HepG2 (cell line): ENCODE measurements around the gene MORN1. TPM values are rescaled to one million over a fixed set of nuclear protein-coding genes. Genes with fewer than 3 reads are reported as not detected.

Experiments
- GLI4 ChIP-seq: sonication (generic); formaldehyde crosslinking; IDR thresholded peaks from 2 replicates; pipeline ENCODE4 v1.5.1; 2020; ENCODE audit warnings: missing genetic modification reagents, mild to moderate bottlenecking, moderate library complexity, borderline replicate concordance
- HNRNPL ChIP-seq: fragments of 200-400 bp; formaldehyde crosslinking; IDR thresholded peaks from 2 replicates; pipeline ENCODE4 v1.6.1; 2017; ENCODE audit warnings: mild to moderate bottlenecking, low read depth, low read length
- JARID2 ChIP-seq: sonication (generic); formaldehyde crosslinking; IDR thresholded peaks from 2 replicates; pipeline ENCODE4 v1.8.1; 2023; ENCODE audit warnings: missing genetic modification reagents, inconsistent platforms; ENCODE audit not compliant: insufficient replicate concordance
- KDM3A ChIP-seq: IDR thresholded peaks from 2 replicates; pipeline ENCODE4 v1.6.1; 2018; ENCODE audit warnings: low read depth, missing compliant biosample characterization
- MIXL1 ChIP-seq: IDR thresholded peaks from 2 replicates; pipeline ENCODE4 v1.6.1; 2016
- MLLT10 ChIP-seq: sonication (generic); formaldehyde crosslinking; IDR thresholded peaks from 2 replicates; pipeline ENCODE4 v1.4.0; 2020; ENCODE audit warnings: missing genetic modification reagents
- NR2C2 ChIP-seq: sonication (generic); formaldehyde crosslinking; IDR thresholded peaks from 2 replicates; pipeline ENCODE4 v1.4.0; 2020; ENCODE audit warnings: missing genetic modification reagents, mild to moderate bottlenecking, moderate library complexity, borderline replicate concordance
- PPARG ChIP-seq: conservative IDR thresholded peaks from 2 replicates; pipeline ENCODE4 v1.6.1; 2016; ENCODE audit warnings: missing biosample characterization, missing genetic modification reagents
- REXO4 ChIP-seq: sonication (generic); formaldehyde crosslinking; IDR thresholded peaks from 2 replicates; pipeline ENCODE4 v1.8.0; 2022; ENCODE audit warnings: missing genetic modification reagents, mild to moderate bottlenecking, borderline replicate concordance
- TRIM24 ChIP-seq: sonication (generic); formaldehyde crosslinking; IDR thresholded peaks from 2 replicates; pipeline ENCODE4 v1.8.0; 2022; ENCODE audit warnings: mild to moderate bottlenecking, missing genetic modification reagents
- ZNF510 ChIP-seq: sonication (generic); formaldehyde crosslinking; IDR thresholded peaks from 2 replicates; pipeline ENCODE4 v1.4.0; 2020; ENCODE audit warnings: low read depth, mild to moderate bottlenecking, missing genetic modification reagents
- ZNF652 ChIP-seq: IDR thresholded peaks from 2 replicates; pipeline ENCODE4 v1.6.1; 2016; ENCODE audit warnings: low read depth, borderline replicate concordance
- ZNF766 ChIP-seq: sonication (generic); formaldehyde crosslinking; IDR thresholded peaks from 2 replicates; pipeline ENCODE4 v1.5.0; 2020; ENCODE audit warnings: missing genetic modification reagents, borderline replicate concordance
- polyA plus RNA-seq, 8 experiments: library from polyadenylated mRNA; depleted of rRNA in 3 of 8; stranded (reverse) in 7 of 8; unstranded in 1 of 8; fragments of >200 nt; fragmentation: Illumina TruSeq in 4 of 8; extraction: Trizol in 4 of 8; gene quantifications; 2 replicates each; pipeline versions ENCODE4 v1.2.1 to v1.2.3, GENCODE V29; 2011 to 2016; ENCODE audit warnings: low read depth in 4 of 8, missing spikeins in 1 of 8, mixed read lengths in 1 of 8; ENCODE audit not compliant: insufficient read depth in 1 of 8
- total RNA-seq, 5 experiments: library from RNA; depleted of rRNA; stranded (reverse); fragments of >200 nt; fragmentation: Illumina TruSeq; extraction: Trizol; gene quantifications; 2 replicates each; pipeline ENCODE4 v1.2.3, GENCODE V29; 2016; ENCODE audit warnings: low read depth in 1 of 5
- TF ChIP-seq, protein P1 (sequence below): sonication (generic); formaldehyde crosslinking; IDR thresholded peaks from 2 replicates; pipeline ENCODE4 v1.4.0; 2020; ENCODE audit warnings: missing genetic modification reagents
- TF ChIP-seq, protein P2 (sequence below): sonication (generic); formaldehyde crosslinking; IDR thresholded peaks from 2 replicates; pipeline ENCODE4 v1.4.0; 2020; ENCODE audit warnings: missing genetic modification reagents
- TF ChIP-seq, protein P3 (sequence below): sonication (generic); formaldehyde crosslinking; IDR thresholded peaks from 2 replicates; pipeline ENCODE4 v1.5.0; 2020; ENCODE audit warnings: missing genetic modification reagents
- TF ChIP-seq, protein P4 (sequence below): sonication (generic); formaldehyde crosslinking; IDR thresholded peaks from 2 replicates; pipeline ENCODE4 v1.8.0; 2022; ENCODE audit warnings: missing genetic modification reagents, mild to moderate bottlenecking, borderline replicate concordance

MORN1 gene
- total and polyA plus RNA-seq, 2 of the 13 experiments (the other 11 are each of a cell fraction or from before 2014, with no cell fraction given), result 3.1 to 6.5 TPM

DNA sequence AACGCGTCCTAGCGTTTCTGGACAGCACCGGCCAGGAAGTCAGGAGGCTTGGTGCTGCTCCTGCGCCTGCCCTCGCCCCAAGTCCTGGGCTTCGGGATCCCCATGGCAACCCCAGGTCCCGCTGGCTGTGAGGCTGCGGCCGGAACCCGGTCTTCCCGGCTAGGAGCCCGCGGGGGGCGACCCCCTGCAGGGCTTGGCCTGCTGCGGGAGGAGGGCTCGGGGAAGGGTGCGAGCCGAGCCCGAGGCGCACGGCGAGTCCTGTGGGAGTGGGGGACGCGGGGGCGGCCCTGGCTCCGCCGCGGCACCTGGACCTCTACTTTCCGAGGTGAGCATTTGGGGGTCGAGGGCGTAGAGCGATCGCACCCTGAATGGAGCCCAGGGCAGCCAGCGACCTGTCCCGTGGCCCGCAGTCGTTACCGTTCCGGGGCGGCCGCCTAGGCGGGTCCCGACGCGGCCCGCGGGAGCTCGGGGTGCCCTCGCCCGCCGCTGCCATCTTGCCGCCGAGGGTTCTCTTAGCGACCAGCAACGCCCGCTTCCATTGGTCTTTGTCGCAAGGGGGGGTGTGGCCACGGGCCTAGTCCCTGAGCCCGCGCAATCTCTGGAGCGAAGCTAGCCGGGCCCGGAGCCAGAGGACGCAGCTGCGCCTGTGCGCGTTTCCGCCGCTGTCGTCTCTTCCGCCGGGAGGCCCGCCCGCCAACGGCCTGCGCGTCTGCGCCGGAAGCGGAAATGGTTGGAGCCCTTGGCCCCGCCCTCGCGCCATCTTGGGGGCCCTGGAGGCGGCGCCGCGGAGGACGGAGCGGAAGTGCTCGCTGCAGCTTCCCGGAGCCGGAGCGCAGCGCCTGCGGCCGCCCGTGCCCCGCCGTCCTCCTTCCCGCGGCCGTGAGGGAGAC lies at the start of gene MORN1, which contains the start of gene RER1 (continued):
- TF ChIP-seq, protein P1, sequence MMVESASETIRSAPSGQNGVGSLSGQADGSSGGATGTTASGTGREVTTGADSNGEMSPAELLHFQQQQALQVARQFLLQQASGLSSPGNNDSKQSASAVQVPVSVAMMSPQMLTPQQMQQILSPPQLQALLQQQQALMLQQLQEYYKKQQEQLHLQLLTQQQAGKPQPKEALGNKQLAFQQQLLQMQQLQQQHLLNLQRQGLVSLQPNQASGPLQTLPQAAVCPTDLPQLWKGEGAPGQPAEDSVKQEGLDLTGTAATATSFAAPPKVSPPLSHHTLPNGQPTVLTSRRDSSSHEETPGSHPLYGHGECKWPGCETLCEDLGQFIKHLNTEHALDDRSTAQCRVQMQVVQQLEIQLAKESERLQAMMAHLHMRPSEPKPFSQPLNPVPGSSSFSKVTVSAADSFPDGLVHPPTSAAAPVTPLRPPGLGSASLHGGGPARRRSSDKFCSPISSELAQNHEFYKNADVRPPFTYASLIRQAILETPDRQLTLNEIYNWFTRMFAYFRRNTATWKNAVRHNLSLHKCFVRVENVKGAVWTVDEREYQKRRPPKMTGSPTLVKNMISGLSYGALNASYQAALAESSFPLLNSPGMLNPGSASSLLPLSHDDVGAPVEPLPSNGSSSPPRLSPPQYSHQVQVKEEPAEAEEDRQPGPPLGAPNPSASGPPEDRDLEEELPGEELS (CRISPR knock-in tag), result no peak; the same call in 1 of the 2 replicates
- no peak for TF ChIP-seq MLLT10 (CRISPR knock-in tag)
- TF ChIP-seq HNRNPL, result 0 out of 2 replicates have a peak, but pooled peaks have one; percentile 12
- no peak for TF ChIP-seq JARID2 (CRISPR knock-in tag)
- TF ChIP-seq GLI4, result no peak
- peak; percentile 95 for TF ChIP-seq NR2C2 (CRISPR knock-in tag)
- no peak; the same call in 1 of the 2 replicates for TF ChIP-seq ZNF766 (CRISPR knock-in tag)
- TF ChIP-seq TRIM24 (CRISPR knock-in tag), result no peak
- TF ChIP-seq REXO4 (CRISPR knock-in tag), result no peak
- TF ChIP-seq, protein P2, sequence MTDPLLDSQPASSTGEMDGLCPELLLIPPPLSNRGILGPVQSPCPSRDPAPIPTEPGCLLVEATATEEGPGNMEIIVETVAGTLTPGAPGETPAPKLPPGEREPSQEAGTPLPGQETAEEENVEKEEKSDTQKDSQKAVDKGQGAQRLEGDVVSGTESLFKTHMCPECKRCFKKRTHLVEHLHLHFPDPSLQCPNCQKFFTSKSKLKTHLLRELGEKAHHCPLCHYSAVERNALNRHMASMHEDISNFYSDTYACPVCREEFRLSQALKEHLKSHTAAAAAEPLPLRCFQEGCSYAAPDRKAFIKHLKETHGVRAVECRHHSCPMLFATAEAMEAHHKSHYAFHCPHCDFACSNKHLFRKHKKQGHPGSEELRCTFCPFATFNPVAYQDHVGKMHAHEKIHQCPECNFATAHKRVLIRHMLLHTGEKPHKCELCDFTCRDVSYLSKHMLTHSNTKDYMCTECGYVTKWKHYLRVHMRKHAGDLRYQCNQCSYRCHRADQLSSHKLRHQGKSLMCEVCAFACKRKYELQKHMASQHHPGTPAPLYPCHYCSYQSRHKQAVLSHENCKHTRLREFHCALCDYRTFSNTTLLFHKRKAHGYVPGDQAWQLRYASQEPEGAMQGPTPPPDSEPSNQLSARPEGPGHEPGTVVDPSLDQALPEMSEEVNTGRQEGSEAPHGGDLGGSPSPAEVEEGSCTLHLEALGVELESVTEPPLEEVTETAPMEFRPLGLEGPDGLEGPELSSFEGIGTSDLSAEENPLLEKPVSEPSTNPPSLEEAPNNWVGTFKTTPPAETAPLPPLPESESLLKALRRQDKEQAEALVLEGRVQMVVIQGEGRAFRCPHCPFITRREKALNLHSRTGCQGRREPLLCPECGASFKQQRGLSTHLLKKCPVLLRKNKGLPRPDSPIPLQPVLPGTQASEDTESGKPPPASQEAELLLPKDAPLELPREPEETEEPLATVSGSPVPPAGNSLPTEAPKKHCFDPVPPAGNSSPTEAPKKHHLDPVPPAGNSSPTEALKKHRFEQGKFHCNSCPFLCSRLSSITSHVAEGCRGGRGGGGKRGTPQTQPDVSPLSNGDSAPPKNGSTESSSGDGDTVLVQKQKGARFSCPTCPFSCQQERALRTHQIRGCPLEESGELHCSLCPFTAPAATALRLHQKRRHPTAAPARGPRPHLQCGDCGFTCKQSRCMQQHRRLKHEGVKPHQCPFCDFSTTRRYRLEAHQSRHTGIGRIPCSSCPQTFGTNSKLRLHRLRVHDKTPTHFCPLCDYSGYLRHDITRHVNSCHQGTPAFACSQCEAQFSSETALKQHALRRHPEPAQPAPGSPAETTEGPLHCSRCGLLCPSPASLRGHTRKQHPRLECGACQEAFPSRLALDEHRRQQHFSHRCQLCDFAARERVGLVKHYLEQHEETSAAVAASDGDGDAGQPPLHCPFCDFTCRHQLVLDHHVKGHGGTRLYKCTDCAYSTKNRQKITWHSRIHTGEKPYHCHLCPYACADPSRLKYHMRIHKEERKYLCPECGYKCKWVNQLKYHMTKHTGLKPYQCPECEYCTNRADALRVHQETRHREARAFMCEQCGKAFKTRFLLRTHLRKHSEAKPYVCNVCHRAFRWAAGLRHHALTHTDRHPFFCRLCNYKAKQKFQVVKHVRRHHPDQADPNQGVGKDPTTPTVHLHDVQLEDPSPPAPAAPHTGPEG (CRISPR knock-in tag), result 0 out of 2 replicates have a peak, but pooled peaks have one; percentile 24
- no peak for TF ChIP-seq KDM3A (CRISPR knock-in tag)
- TF ChIP-seq, protein P3, sequence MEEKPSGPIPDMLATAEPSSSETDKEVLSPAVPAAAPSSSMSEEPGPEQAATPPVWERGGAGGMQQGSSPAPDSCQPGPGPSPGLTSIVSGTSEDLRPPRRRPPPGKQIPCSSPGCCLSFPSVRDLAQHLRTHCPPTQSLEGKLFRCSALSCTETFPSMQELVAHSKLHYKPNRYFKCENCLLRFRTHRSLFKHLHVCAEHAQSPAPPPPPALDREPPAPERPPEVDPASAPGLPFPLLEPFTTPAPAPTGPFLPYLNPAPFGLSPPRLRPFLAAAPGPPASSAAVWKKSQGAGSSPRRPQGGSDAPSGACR (CRISPR knock-in tag), result no peak
- TF ChIP-seq PPARG (CRISPR knock-in tag), result no peak
- no peak for TF ChIP-seq MIXL1 (CRISPR knock-in tag)
- no peak for TF ChIP-seq ZNF510 (CRISPR knock-in tag)
- TF ChIP-seq ZNF652, result no peak
- TF ChIP-seq, protein P4, sequence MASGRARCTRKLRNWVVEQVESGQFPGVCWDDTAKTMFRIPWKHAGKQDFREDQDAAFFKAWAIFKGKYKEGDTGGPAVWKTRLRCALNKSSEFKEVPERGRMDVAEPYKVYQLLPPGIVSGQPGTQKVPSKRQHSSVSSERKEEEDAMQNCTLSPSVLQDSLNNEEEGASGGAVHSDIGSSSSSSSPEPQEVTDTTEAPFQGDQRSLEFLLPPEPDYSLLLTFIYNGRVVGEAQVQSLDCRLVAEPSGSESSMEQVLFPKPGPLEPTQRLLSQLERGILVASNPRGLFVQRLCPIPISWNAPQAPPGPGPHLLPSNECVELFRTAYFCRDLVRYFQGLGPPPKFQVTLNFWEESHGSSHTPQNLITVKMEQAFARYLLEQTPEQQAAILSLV, result peak; percentile 27; the same call in 1 of the 2 replicates
